ENCODE data around the gene CACNA2D3. TPM values are rescaled to one million over a fixed set of nuclear protein-coding genes. Genes with fewer than 3 reads are reported as not detected.

The CACNA2D3 gene
- total RNA-seq, 1 donor from 2014 or later, result 21.2 TPM

DNA sequence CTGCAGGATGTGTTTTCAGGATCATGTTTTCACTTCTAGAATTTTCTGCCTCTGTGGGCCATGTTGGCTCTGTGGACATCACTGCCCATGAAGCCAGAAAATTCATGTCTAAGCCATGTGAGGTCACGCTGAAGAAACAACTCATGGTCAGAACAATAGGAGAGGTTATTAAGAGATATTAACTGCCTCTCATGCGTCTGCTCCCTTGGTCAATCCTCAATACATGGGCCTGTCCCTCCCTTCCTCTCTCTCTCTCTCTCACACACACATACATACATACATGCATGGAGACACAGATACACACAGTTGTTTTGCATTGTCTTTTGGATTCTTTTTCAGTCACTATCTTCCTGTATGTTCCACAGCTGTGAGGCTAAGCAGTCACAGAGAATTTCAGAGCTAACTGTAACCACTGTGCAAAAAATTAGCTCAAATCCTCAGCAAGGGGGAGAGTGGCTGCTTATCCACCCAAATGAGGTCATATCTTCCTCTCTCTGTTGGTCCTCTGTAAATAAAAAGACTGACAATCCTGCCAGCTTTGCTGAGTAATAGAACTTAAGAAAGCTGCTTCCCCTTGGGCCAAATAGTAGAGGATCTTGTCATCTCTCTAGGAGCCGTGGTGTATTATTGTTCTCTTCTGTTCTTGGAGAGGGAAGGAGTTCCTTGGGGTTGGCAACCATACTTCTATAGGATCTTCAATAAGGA is 759.9 kb downstream of the CACNA2D3 start:
- H3K27ac ChIP-seq (replicated peaks), result peak overlapping the region; percentile 62
- peaks cover 5% of the 10 kb centered on the region for H3K4me1 ChIP-seq
- DNase-seq, result no peak
- intact Hi-C loops (cut with micrococcal nuclease), result no loop called here
- no peaks in the 10 kb centered on the region for H3K9me3 ChIP-seq (replicated peaks)
- no peaks in the 10 kb centered on the region for H3K36me3 ChIP-seq
- TF ChIP-seq, protein P1, sequence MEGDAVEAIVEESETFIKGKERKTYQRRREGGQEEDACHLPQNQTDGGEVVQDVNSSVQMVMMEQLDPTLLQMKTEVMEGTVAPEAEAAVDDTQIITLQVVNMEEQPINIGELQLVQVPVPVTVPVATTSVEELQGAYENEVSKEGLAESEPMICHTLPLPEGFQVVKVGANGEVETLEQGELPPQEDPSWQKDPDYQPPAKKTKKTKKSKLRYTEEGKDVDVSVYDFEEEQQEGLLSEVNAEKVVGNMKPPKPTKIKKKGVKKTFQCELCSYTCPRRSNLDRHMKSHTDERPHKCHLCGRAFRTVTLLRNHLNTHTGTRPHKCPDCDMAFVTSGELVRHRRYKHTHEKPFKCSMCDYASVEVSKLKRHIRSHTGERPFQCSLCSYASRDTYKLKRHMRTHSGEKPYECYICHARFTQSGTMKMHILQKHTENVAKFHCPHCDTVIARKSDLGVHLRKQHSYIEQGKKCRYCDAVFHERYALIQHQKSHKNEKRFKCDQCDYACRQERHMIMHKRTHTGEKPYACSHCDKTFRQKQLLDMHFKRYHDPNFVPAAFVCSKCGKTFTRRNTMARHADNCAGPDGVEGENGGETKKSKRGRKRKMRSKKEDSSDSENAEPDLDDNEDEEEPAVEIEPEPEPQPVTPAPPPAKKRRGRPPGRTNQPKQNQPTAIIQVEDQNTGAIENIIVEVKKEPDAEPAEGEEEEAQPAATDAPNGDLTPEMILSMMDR (IDR thresholded peaks at IDR 0.05; ENCODE audit: borderline replicate concordance), result no peak
- no peaks in the 10 kb centered on the region for H3K27me3 ChIP-seq (ENCODE audit: low read depth)
- no peak overlapping the region for H3K4me3 ChIP-seq

DNA sequence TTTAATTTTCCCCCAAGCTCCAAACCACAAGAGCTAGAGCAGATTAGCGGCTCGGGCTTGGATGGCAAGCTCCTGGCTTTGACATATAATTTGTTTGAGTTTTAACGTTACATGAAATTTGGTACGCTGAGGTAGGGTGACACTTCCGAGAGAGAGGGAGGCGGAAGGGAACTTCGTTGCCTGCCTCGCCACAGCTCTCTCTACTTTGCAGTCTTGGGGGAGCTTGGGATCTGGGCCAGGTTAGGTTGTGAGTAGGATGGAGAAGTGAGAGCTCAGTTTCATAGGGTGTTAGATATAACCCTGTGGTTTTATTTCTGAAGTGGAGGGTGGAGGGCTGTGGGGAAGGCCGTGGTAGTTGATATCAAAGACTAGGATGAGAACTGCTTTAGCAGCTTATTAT is 765.8 kb downstream of the CACNA2D3 start:
- no peaks in the 10 kb centered on the region for H3K9me3 ChIP-seq (replicated peaks)
- peaks cover 26% of the 10 kb centered on the region for H3K4me1 ChIP-seq
- H3K4me3 ChIP-seq, result no peak overlapping the region
- H3K36me3 ChIP-seq, result no peaks in the 10 kb centered on the region
- TF ChIP-seq, protein P1 (IDR thresholded peaks at IDR 0.05; ENCODE audit: borderline replicate concordance), result no peak
- H3K27ac ChIP-seq (replicated peaks), result no peak overlapping the region
- no peak for DNase-seq
- intact Hi-C loops (cut with micrococcal nuclease), result no loop called here
- no peaks in the 10 kb centered on the region for H3K27me3 ChIP-seq (ENCODE audit: low read depth)

GRCh38 chr3:54888873-54889272 is 766.5 kb downstream of the CACNA2D3 start:
- DNase-seq, result no peak
- Histone ChIP-seq H3K4me3 (no peak overlapping the region), H3K27ac (replicated peaks) (no peak overlapping the region), H3K36me3 (no peaks in the 10 kb centered on the region), H3K4me1 (peaks cover 26% of the 10 kb centered on the region), H3K27me3 (ENCODE audit: low read depth) (no peaks in the 10 kb centered on the region), H3K9me3 (replicated peaks) (no peaks in the 10 kb centered on the region)
- intact Hi-C loops (cut with micrococcal nuclease), result no loop called here
- TF ChIP-seq, protein P1 (IDR thresholded peaks at IDR 0.05; ENCODE audit: borderline replicate concordance), result no peak

- TF ChIP-seq, protein P1 (IDR thresholded peaks at IDR 0.05; ENCODE audit: borderline replicate concordance), result no peak
- no peaks in the 10 kb centered on the region for H3K27me3 ChIP-seq (ENCODE audit: low read depth)
- no peak overlapping the region for H3K4me3 ChIP-seq
- H3K4me1 ChIP-seq, result peaks cover 26% of the 10 kb centered on the region
- no peak overlapping the region for H3K27ac ChIP-seq (replicated peaks)
- no peak for DNase-seq
- no peaks in the 10 kb centered on the region for H3K9me3 ChIP-seq (replicated peaks)
- intact Hi-C loops (cut with micrococcal nuclease), result no loop called here
- no peaks in the 10 kb centered on the region for H3K36me3 ChIP-seq
Measured at GRCh38 chr3:54889731-54890130, 767.4 kb downstream of the CACNA2D3 start.

- peak overlapping the region; percentile 85 for H3K27ac ChIP-seq (replicated peaks)
- peaks cover 26% of the 10 kb centered on the region for H3K4me1 ChIP-seq
Measured at GRCh38 chr3:54891540-54891897, 769.2 kb downstream of the CACNA2D3 start.

More at GRCh38 chr3:54891540-54891897, 769.2 kb downstream of the CACNA2D3 start:
- TF ChIP-seq, protein P1 (IDR thresholded peaks at IDR 0.05; ENCODE audit: borderline replicate concordance), result peak; percentile 70
- Histone ChIP-seq H3K9me3 (replicated peaks) (no peaks in the 10 kb centered on the region), H3K4me3 (no peak overlapping the region), H3K27me3 (ENCODE audit: low read depth) (no peaks in the 10 kb centered on the region), H3K36me3 (no peaks in the 10 kb centered on the region)
- intact Hi-C loops (cut with micrococcal nuclease), result no loop called here
- peak; percentile 74 for DNase-seq
